Neutrophil (primary cell): ENCODE results near the gene CDK16.

Experiments
- H3K27ac ChIP-seq: fragments of 200-600 bp; sonication (generic); 2 replicates; pipeline ENCODE4 v1.5.1; 2016; ENCODE audit warnings: mild to moderate bottlenecking, moderate library complexity
- H3K27me3 ChIP-seq: fragments of 200-600 bp; sonication (generic); 2 replicates; pipeline ENCODE4 v1.6.0; 2016; ENCODE audit warnings: mild to moderate bottlenecking
- H3K36me3 ChIP-seq: fragments of 200-600 bp; sonication (generic); 2 replicates; pipeline ENCODE4 v1.5.1; 2017
- H3K4me1 ChIP-seq, 2 experiments: fragments of 200-600 bp in 1 of 2; sonication (generic) in 1 of 2; 1 replicate in 1 of 2; 2 replicates in 1 of 2; pipeline versions ENCODE4 v1.5.1 to v1.6.1; 2013 to 2016; ENCODE audit warnings: low read depth in 1 of 2, low read length in 1 of 2, mild to moderate bottlenecking in 1 of 2, moderate library complexity in 1 of 2; ENCODE audit not compliant: control insufficient read depth in 1 of 2, insufficient read depth in 1 of 2
- H3K4me3 ChIP-seq, 2 experiments: fragments of 200-600 bp in 1 of 2; sonication (generic) in 1 of 2; 1 replicate in 1 of 2; 2 replicates in 1 of 2; pipeline ENCODE4 v1.5.1; 2013 to 2016; ENCODE audit warnings: low read depth in 1 of 2, low read length in 1 of 2, mild to moderate bottlenecking in 1 of 2, moderate library complexity in 1 of 2
- H3K9me3 ChIP-seq: fragments of 200-600 bp; sonication (generic); 2 replicates; pipeline ENCODE4 v1.5.1; 2016
- CTCF ChIP-seq: fragments of 200-600 bp; sonication (generic); IDR thresholded peaks from 2 replicates; pipeline ENCODE4 v1.5.1; 2016; ENCODE audit warnings: antibody characterized with exemption

The CDK16 gene

GRCh38 chrX:47172549-47172948 lies 45.9 kb upstream of the CDK16 start:
- H3K9me3 ChIP-seq = no peaks in the 10 kb centered on the region

GRCh38 chrX:47172971-47173792 lies 45.3 kb upstream of the CDK16 start:
- H3K9me3 ChIP-seq = no peaks in the 10 kb centered on the region
- H3K27ac ChIP-seq = no peak overlapping the region
- TF ChIP-seq CTCF = no peak
- no peaks in the 10 kb centered on the region for H3K27me3 ChIP-seq
- peaks cover 91% of the 10 kb centered on the region for H3K36me3 ChIP-seq
- H3K4me3 ChIP-seq = no peak overlapping the region
- H3K4me1 ChIP-seq = no peaks in the 10 kb centered on the region

More at GRCh38 chrX:47172549-47172948, 45.9 kb upstream of the CDK16 start:
- H3K4me3 ChIP-seq = no peak overlapping the region
- H3K27me3 ChIP-seq = no peaks in the 10 kb centered on the region
- H3K4me1 ChIP-seq = no peaks in the 10 kb centered on the region
- TF ChIP-seq CTCF = no peak
- H3K27ac ChIP-seq = no peak overlapping the region
- H3K36me3 ChIP-seq = peaks cover 85% of the 10 kb centered on the region

- Histone ChIP-seq H3K4me1 (no peaks in the 10 kb centered on the region), H3K27me3 (no peaks in the 10 kb centered on the region), H3K9me3 (no peaks in the 10 kb centered on the region), H3K27ac (no peak overlapping the region), H3K36me3 (peaks cover 99% of the 10 kb centered on the region), H3K4me3 (no peak overlapping the region)
- no peak for TF ChIP-seq CTCF
These were observed 44.1 kb upstream of the CDK16 start for GRCh38 chrX:47174376-47174775.

- Histone ChIP-seq H3K27ac (no peak overlapping the region), H3K36me3 (peaks cover 99% of the 10 kb centered on the region), H3K4me3 (no peak overlapping the region), H3K9me3 (no peaks in the 10 kb centered on the region), H3K4me1 (no peaks in the 10 kb centered on the region), H3K27me3 (no peaks in the 10 kb centered on the region)
- TF ChIP-seq CTCF = no peak
These were observed 43.5 kb upstream of the CDK16 start for GRCh38 chrX:47174846-47175587.

GRCh38 chrX:47175588-47175980 lies 42.9 kb upstream of the CDK16 start:
- Histone ChIP-seq H3K9me3 (no peaks in the 10 kb centered on the region), H3K36me3 (peaks cover 99% of the 10 kb centered on the region), H3K4me3 (no peak overlapping the region), H3K4me1 (no peaks in the 10 kb centered on the region), H3K27me3 (no peaks in the 10 kb centered on the region), H3K27ac (no peak overlapping the region)
- no peak for TF ChIP-seq CTCF
